Osteocyte (in vitro differentiated cells): ENCODE data around the gene PPFIA1. TPM values are rescaled to one million over a fixed set of nuclear protein-coding genes. Genes with fewer than 3 reads are reported as not detected.

Source experiments
- DNase-seq: peaks from one replicate; pipeline ENCODE4 v3.0.0; 2021; ENCODE audit warnings: mixed read lengths; ENCODE audit not compliant: unreplicated experiment; ENCODE audit errors: extremely low spot score
- H3K27ac Mint-ChIP-seq: one replicate; pipeline ENCODE4 v1.8.0; 2021; ENCODE audit warnings: mild to moderate bottlenecking, mixed read lengths; ENCODE audit not compliant: unreplicated experiment
- H3K27me3 Mint-ChIP-seq: one replicate; pipeline ENCODE4 v1.8.0; 2021; ENCODE audit warnings: mixed read lengths; ENCODE audit not compliant: unreplicated experiment
- H3K36me3 Mint-ChIP-seq: one replicate; pipeline ENCODE4 v1.8.0; 2021; ENCODE audit warnings: mixed read lengths; ENCODE audit not compliant: unreplicated experiment
- H3K4me1 Mint-ChIP-seq: one replicate; pipeline ENCODE4 v1.8.0; 2021; ENCODE audit warnings: mixed read lengths; ENCODE audit not compliant: unreplicated experiment
- H3K4me3 Mint-ChIP-seq: one replicate; pipeline ENCODE4 v1.8.0; 2021; ENCODE audit warnings: mild to moderate bottlenecking, moderate library complexity, mixed read lengths; ENCODE audit not compliant: unreplicated experiment
- H3K9me3 Mint-ChIP-seq: one replicate; pipeline ENCODE4 v1.8.0; 2021; ENCODE audit warnings: mixed read lengths; ENCODE audit not compliant: unreplicated experiment
- CTCF ChIP-seq: fragments of 200-600 bp; sonication (generic); IDR thresholded peaks from 2 replicates; pipeline ENCODE4 v1.5.0; 2021; ENCODE audit warnings: antibody characterized with exemption, mild to moderate bottlenecking, moderate library complexity
- total RNA-seq: library from RNA; stranded (reverse); gene quantifications from 2 replicates; pipeline ENCODE4 v1.2.1, GENCODE V29; 2021

PPFIA1 gene
- total RNA-seq, 1 donor from 2014 or later, result 70.4 TPM

GRCh38 chr11:70233962-70234361 lies 36.5 kb upstream of the PPFIA1 start:
- H3K9me3 Mint-ChIP-seq, result no peaks in the 10 kb centered on the region
- H3K27ac Mint-ChIP-seq, result no peak overlapping the region
- H3K4me3 Mint-ChIP-seq, result no peak overlapping the region
- H3K36me3 Mint-ChIP-seq, result no peaks in the 10 kb centered on the region
- H3K4me1 Mint-ChIP-seq, result peaks cover 9% of the 10 kb centered on the region
- no peaks in the 10 kb centered on the region for H3K27me3 Mint-ChIP-seq
- TF ChIP-seq CTCF, result no peak
- DNase-seq, result no peak

GRCh38 chr11:70240337-70240736 lies 30.2 kb upstream of the PPFIA1 start:
- TF ChIP-seq CTCF, result no peak
- no peak for DNase-seq
- no peaks in the 10 kb centered on the region for H3K9me3 Mint-ChIP-seq
- peaks cover 24% of the 10 kb centered on the region for H3K4me1 Mint-ChIP-seq
- H3K4me3 Mint-ChIP-seq, result no peak overlapping the region
- H3K27me3 Mint-ChIP-seq, result no peaks in the 10 kb centered on the region
- H3K27ac Mint-ChIP-seq, result no peak overlapping the region
- no peaks in the 10 kb centered on the region for H3K36me3 Mint-ChIP-seq

GRCh38 chr11:70241709-70242108 lies 28.8 kb upstream of the PPFIA1 start:
- Mint-ChIP-seq H3K4me3 (no peak overlapping the region), H3K27ac (no peak overlapping the region), H3K27me3 (no peaks in the 10 kb centered on the region), H3K36me3 (no peaks in the 10 kb centered on the region), H3K4me1 (peaks cover 33% of the 10 kb centered on the region), H3K9me3 (no peaks in the 10 kb centered on the region)
- DNase-seq, result no peak
- TF ChIP-seq CTCF, result no peak

GRCh38 chr11:70242885-70243284 lies 27.6 kb upstream of the PPFIA1 start:
- no peak for DNase-seq
- no peaks in the 10 kb centered on the region for H3K27me3 Mint-ChIP-seq
- no peak overlapping the region for H3K4me3 Mint-ChIP-seq
- TF ChIP-seq CTCF, result no peak
- peaks cover 44% of the 10 kb centered on the region for H3K4me1 Mint-ChIP-seq
- no peaks in the 10 kb centered on the region for H3K36me3 Mint-ChIP-seq
- no peak overlapping the region for H3K27ac Mint-ChIP-seq
- H3K9me3 Mint-ChIP-seq, result no peaks in the 10 kb centered on the region

- Mint-ChIP-seq H3K27ac (peak overlapping the region; percentile 75), H3K4me1 (peaks cover 44% of the 10 kb centered on the region), H3K4me3 (no peak overlapping the region), H3K27me3 (no peaks in the 10 kb centered on the region), H3K36me3 (no peaks in the 10 kb centered on the region), H3K9me3 (no peaks in the 10 kb centered on the region)
- TF ChIP-seq CTCF, result no peak
- DNase-seq, result no peak
Observed at GRCh38 chr11:70243912-70244652, 26.4 kb upstream of the PPFIA1 start.
